ENCODE results near the gene CCBE1. TPM values are rescaled to one million over a fixed set of nuclear protein-coding genes. Genes with fewer than 3 reads are reported as not detected.
A peak's percentile ranks its signal among the peaks of the same experiment; 100 is the strongest.

CCBE1 gene
- total and polyA plus RNA-seq, 4 donors, result 0.99 to 2.7 (median 1.9) TPM

DNA sequence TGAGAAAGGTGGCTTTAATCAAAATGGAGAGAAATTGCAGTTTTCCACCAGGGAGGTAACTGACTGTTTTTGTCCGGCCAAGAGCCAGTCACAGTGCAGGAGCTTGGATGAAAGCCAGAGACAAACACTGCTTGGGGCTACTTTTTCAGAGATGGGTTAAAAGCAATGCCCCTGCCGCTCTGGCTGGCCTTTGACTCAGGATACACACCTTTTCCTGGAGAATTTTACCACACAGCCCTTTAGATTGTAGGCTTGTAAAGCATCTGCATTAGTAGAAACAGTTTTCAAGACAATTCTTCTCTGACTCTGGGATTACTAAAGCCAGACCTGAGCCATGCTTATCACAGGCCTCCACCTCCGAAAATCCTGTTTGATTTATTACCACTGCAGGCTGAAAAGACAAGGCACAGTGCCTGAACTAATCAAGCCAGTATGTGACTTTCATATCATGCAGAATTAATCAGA is 79.7 kb downstream of the CCBE1 start:
- Histone ChIP-seq H3K27me3 (ENCODE audit: control insufficient read depth, insufficient read depth, low read length) (no peaks in the 10 kb centered on the region), H3K36me3 (ENCODE audit: control insufficient read depth, insufficient read depth, low read length) (no peaks in the 10 kb centered on the region), H3K27ac (ENCODE audit: low read depth, low read length) (no peak overlapping the region), H3K9me3 (ENCODE audit: control insufficient read depth, insufficient read depth, low read length) (no peaks in the 10 kb centered on the region), H3K4me3 (ENCODE audit: low read depth, low read length) (no peak overlapping the region), H3K4me1 (ENCODE audit: control insufficient read depth, insufficient read depth, low read length) (no peaks in the 10 kb centered on the region)
- DNase-seq (ENCODE audit: low read depth in 4 of 6, low spot score in 6 of 6), result peak in 2 of 6 donors; percentile 39 to 43
- 44% methylated on average over 3 of the region's 3 CpGs for WGBS (ENCODE audit: insufficient coverage)

DNA sequence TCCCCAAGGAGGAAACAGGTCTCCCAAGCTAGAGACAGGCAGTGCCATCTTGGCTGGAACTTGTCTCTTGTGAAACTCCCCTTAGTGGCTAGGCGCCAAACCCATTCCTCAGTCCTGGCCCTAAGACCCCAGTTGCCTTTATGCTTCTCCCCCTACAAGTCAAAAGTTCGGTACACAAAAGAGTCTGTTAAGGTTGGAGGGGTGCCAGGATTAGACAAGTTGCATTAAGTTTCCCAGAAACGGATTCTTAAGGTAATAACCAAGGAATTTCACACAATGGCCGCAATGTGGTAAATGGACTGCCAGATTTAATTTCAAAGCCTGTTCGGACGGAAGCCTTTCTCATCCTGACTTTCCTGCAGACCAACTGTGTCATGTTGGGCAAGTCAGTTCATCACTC is 80.7 kb downstream of the CCBE1 start:
- Histone ChIP-seq H3K36me3 (ENCODE audit: control insufficient read depth, insufficient read depth, low read length) (no peaks in the 10 kb centered on the region), H3K4me1 (ENCODE audit: control insufficient read depth, insufficient read depth, low read length) (no peaks in the 10 kb centered on the region), H3K27me3 (ENCODE audit: control insufficient read depth, insufficient read depth, low read length) (no peaks in the 10 kb centered on the region), H3K4me3 (ENCODE audit: low read depth, low read length) (no peak overlapping the region), H3K9me3 (ENCODE audit: control insufficient read depth, insufficient read depth, low read length) (no peaks in the 10 kb centered on the region), H3K27ac (ENCODE audit: low read depth, low read length) (no peak overlapping the region)
- DNase-seq (ENCODE audit: low read depth in 4 of 6, low spot score in 6 of 6), result peak in 2 of 6 donors; percentile 23 to 35
- WGBS (ENCODE audit: insufficient coverage), result 53% methylated on average over 4 of the region's 6 CpGs

DNA sequence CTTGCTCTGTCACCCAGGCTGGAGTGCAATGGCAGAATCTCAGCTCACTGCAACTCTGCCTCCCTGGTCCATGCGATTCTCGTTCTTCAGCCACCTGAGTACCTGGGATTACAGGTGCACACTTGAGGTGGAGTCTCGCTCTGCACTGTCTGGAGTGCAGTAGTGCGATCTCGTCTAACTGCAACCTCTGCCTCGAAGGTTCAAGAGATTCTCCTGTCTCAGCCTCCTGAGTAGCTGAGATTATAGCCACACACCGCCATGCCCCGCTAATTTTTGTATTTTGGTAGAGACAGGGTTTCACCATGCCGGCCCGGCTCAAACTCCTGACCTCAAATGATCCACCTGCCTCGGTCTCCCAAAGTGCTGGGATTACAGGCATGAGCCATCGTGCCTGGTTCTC is 83.3 kb downstream of the CCBE1 start:
- DNase-seq (ENCODE audit: low read depth in 4 of 6, low spot score in 6 of 6), result no peak
- Histone ChIP-seq H3K27me3 (ENCODE audit: control insufficient read depth, insufficient read depth, low read length) (no peaks in the 10 kb centered on the region), H3K36me3 (ENCODE audit: control insufficient read depth, insufficient read depth, low read length) (no peaks in the 10 kb centered on the region), H3K4me3 (ENCODE audit: low read depth, low read length) (no peak overlapping the region), H3K9me3 (ENCODE audit: control insufficient read depth, insufficient read depth, low read length) (no peaks in the 10 kb centered on the region), H3K27ac (ENCODE audit: low read depth, low read length) (no peak overlapping the region), H3K4me1 (ENCODE audit: control insufficient read depth, insufficient read depth, low read length) (no peaks in the 10 kb centered on the region)
- WGBS (ENCODE audit: insufficient coverage), result 93% methylated on average over 5 of the region's 12 CpGs

DNA sequence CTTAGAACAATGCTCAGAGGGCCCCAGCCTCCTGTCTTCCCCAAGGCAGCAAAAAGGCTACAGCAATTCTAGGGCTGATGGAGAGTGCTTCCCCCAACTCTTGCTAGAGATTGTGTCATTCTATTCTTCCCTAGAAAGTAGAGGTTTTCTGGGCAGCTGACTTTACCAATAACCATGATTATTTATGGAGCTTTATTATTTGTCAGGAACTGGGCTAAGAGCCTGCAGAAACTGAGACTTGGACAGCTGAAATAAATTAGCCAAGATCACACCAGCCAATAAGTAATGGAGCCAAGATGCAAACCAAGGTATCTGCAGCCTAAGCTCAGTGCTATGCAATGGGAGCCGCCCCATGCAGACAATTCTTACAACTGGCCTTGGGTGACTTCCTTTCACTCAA is 84.8 kb downstream of the CCBE1 start:
- H3K27me3 ChIP-seq (ENCODE audit: control insufficient read depth, insufficient read depth, low read length), result no peaks in the 10 kb centered on the region
- no peaks in the 10 kb centered on the region for H3K4me1 ChIP-seq (ENCODE audit: control insufficient read depth, insufficient read depth, low read length)
- WGBS (ENCODE audit: insufficient coverage), result no CpG with 5 or more reads among the region's 1 CpG
- H3K36me3 ChIP-seq (ENCODE audit: control insufficient read depth, insufficient read depth, low read length), result no peaks in the 10 kb centered on the region
- no peak overlapping the region for H3K4me3 ChIP-seq (ENCODE audit: low read depth, low read length)
- no peak overlapping the region for H3K27ac ChIP-seq (ENCODE audit: low read depth, low read length)
- H3K9me3 ChIP-seq (ENCODE audit: control insufficient read depth, insufficient read depth, low read length), result no peaks in the 10 kb centered on the region
- DNase-seq (ENCODE audit: low read depth in 4 of 6, low spot score in 6 of 6), result peak in 2 of 6 donors; percentile 29 to 50

DNA sequence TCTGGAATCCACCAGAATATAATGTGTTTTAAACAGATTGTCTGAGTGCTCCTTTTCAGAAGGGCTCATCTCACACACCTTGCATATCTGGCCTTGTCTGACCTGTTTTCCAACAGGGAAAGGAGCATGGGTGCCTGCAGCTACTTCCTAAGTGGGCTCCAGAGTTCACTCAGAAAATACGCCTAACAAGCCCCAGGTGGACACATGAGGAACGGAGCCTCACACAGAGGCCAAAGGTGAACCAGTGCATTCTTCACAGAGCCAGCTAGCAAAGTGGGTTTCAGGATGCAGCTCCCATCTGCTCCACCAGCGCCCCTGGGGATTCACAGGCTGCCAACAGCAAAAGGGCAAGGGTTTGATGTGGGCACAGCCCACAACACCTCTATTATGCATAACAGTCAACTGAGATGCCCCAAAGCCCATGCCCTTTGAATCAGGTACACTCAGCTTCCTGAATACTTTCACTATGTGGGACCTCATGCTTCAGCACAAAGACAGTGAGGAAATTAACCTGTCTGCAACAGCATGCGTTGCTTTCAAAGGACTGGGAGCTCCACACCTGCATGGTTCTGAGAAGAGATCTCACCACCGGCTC is 86.6 kb downstream of the CCBE1 start:
- no peak overlapping the region for H3K4me3 ChIP-seq (ENCODE audit: low read depth, low read length)
- H3K4me1 ChIP-seq (ENCODE audit: control insufficient read depth, insufficient read depth, low read length), result no peaks in the 10 kb centered on the region
- no peaks in the 10 kb centered on the region for H3K27me3 ChIP-seq (ENCODE audit: control insufficient read depth, insufficient read depth, low read length)
- no peaks in the 10 kb centered on the region for H3K36me3 ChIP-seq (ENCODE audit: control insufficient read depth, insufficient read depth, low read length)
- H3K27ac ChIP-seq (ENCODE audit: low read depth, low read length), result no peak overlapping the region
- no peaks in the 10 kb centered on the region for H3K9me3 ChIP-seq (ENCODE audit: control insufficient read depth, insufficient read depth, low read length)
- 81% methylated on average over 5 of the region's 5 CpGs for WGBS (ENCODE audit: insufficient coverage)
- no peak for DNase-seq (ENCODE audit: low read depth in 4 of 6, low spot score in 6 of 6)

DNA sequence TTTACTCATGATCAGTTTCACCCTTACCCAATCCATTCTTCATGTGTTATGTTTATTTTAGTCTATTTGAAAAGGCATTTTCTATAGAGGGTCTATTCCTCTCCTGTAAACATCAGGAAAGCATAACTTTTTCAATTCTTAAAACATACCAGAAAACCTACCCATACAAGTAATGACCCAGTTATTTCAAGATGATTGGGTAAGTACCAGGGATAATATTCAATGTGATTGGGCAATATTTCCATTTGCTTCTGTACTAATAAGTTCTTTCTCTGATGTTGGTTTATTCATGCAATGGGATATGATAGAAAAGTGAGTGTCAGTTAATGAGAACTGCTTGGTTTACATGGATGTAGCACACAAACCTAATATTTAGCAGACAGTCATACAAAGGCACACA is 87.6 kb downstream of the CCBE1 start:
- DNase-seq (ENCODE audit: low read depth in 4 of 6, low spot score in 6 of 6), result no peak
- Histone ChIP-seq H3K9me3 (ENCODE audit: control insufficient read depth, insufficient read depth, low read length) (no peaks in the 10 kb centered on the region), H3K27me3 (ENCODE audit: control insufficient read depth, insufficient read depth, low read length) (no peaks in the 10 kb centered on the region), H3K27ac (ENCODE audit: low read depth, low read length) (no peak overlapping the region), H3K36me3 (ENCODE audit: control insufficient read depth, insufficient read depth, low read length) (no peaks in the 10 kb centered on the region), H3K4me3 (ENCODE audit: low read depth, low read length) (no peak overlapping the region), H3K4me1 (ENCODE audit: control insufficient read depth, insufficient read depth, low read length) (no peaks in the 10 kb centered on the region)

DNA sequence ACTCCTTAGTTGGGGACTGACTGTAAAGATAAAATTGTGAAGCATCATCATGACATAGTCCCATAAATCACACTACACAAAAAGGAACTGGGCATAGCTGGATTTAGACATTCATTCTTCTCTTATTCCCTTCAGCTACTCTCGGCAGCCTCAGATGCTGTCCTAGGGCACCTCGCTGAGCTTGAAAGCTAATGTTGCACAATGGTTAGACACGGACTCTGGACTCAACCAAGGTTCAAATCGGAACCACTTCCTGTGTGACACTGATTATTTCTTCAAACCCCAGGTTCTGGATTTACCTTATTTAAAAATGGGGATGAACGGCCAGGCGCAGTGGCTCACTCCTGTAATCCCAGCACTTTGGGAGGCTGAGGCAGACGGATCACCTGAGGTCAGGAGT is 89.8 kb downstream of the CCBE1 start:
- Histone ChIP-seq H3K4me1 (ENCODE audit: control insufficient read depth, insufficient read depth, low read length) (no peaks in the 10 kb centered on the region), H3K27ac (ENCODE audit: low read depth, low read length) (no peak overlapping the region), H3K36me3 (ENCODE audit: control insufficient read depth, insufficient read depth, low read length) (no peaks in the 10 kb centered on the region), H3K27me3 (ENCODE audit: control insufficient read depth, insufficient read depth, low read length) (no peaks in the 10 kb centered on the region), H3K4me3 (ENCODE audit: low read depth, low read length) (no peak overlapping the region), H3K9me3 (ENCODE audit: control insufficient read depth, insufficient read depth, low read length) (no peaks in the 10 kb centered on the region)
- WGBS (ENCODE audit: insufficient coverage), result 90% methylated on average over 6 of the region's 7 CpGs
- no peak for DNase-seq (ENCODE audit: low read depth in 4 of 6, low spot score in 6 of 6)

DNA sequence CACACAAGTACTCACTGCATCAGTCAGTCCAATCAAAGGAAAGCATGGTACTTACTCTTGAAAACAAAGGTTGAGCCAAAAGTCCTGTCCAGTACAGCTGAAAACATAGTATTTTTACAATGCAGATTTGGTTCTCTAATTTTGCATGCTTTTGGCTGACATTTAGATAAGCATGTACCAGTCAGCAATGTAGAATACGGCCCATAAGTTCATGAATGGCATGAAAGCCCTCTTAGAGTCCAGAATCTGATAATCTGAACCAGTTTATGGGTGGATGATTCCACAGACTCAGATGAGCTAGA is 90.2 kb downstream of the CCBE1 start:
- DNase-seq (ENCODE audit: low read depth in 4 of 6, low spot score in 6 of 6), result no peak
- no peak overlapping the region for H3K27ac ChIP-seq (ENCODE audit: low read depth, low read length)
- no peaks in the 10 kb centered on the region for H3K27me3 ChIP-seq (ENCODE audit: control insufficient read depth, insufficient read depth, low read length)
- no peaks in the 10 kb centered on the region for H3K4me1 ChIP-seq (ENCODE audit: control insufficient read depth, insufficient read depth, low read length)
- H3K36me3 ChIP-seq (ENCODE audit: control insufficient read depth, insufficient read depth, low read length), result no peaks in the 10 kb centered on the region
- H3K4me3 ChIP-seq (ENCODE audit: low read depth, low read length), result no peak overlapping the region
- 100% methylated on average over 1 of the region's 1 CpG for WGBS (ENCODE audit: insufficient coverage)
- H3K9me3 ChIP-seq (ENCODE audit: control insufficient read depth, insufficient read depth, low read length), result no peaks in the 10 kb centered on the region

DNA sequence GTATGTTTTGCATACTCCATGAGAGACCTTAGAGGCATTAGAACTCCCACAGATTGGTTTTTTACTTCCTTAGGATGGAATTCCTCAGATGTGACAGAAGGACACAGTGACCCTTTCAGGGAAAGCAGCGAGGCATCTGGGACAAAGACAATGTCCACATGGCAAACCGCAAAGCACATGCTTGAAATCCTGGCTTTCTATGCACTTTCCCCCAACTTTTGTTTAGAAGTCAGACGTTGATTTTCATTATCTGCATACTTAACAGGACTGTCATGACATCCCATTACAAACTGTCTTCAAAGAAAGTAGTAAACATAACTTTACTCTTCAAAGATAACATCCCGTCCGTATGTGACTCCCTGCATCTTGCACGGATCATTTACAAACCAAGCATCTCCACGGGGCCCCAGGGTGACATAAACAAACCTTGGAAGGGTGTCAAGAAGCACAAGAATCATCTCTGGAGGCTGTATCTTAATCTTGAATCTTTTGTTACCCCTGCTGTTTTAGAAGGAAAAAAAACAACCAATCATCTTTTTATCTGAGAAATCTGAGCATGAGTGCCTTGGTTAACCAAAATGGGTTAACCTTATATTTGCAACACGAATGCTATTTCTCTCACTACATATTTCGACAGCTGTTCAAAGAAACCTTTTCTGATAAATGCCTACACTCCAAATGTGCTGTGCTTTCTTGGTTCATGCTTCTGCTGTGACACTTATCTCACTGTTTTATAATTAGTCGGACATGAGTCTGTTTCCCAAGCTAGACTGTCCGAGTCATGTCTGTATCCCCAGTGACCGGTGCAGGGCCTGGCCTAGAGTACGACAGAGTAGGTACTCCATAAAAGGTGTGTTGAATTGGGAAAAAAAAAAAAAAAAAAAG is 90.8 kb downstream of the CCBE1 start:
- Histone ChIP-seq H3K4me3 (ENCODE audit: low read depth, low read length) (no peak overlapping the region), H3K9me3 (ENCODE audit: control insufficient read depth, insufficient read depth, low read length) (no peaks in the 10 kb centered on the region), H3K36me3 (ENCODE audit: control insufficient read depth, insufficient read depth, low read length) (no peaks in the 10 kb centered on the region), H3K27ac (ENCODE audit: low read depth, low read length) (peak overlapping the region; percentile 38), H3K4me1 (ENCODE audit: control insufficient read depth, insufficient read depth, low read length) (no peaks in the 10 kb centered on the region), H3K27me3 (ENCODE audit: control insufficient read depth, insufficient read depth, low read length) (no peaks in the 10 kb centered on the region)
- DNase-seq (ENCODE audit: low read depth in 4 of 6, low spot score in 6 of 6), result peak in 2 of 6 donors; percentile 22 to 50
- 42% methylated on average over 6 of the region's 13 CpGs for WGBS (ENCODE audit: insufficient coverage)

DNA sequence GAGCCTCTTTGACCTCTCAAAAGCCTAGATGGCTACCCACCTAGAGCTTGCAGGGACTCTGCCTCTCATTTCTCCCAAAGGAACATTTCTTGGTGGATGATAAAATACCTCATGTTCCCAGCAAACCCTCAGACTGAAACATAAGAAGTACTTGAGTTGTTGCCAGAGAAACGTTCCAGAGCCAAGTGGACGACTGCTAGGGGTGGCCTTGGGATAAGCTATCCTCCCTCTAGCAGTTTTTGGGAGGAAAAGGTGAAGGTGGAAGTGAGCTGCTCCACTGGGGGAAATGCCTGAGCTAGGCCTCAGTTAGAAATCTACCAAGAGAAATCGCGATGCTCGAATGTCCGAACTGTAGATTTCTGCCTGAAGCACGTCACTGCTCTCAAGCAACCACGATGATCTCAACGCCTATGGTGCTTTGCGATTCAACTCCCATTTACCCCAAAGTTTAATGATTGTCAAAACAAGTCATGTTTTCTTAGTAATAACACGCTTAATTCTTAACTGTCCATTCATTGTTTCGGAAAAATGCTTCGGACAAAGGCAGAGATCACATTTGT is 91.5 kb downstream of the CCBE1 start:
- H3K36me3 ChIP-seq (ENCODE audit: control insufficient read depth, insufficient read depth, low read length), result no peaks in the 10 kb centered on the region
- H3K27ac ChIP-seq (ENCODE audit: low read depth, low read length), result peak overlapping the region; percentile 38
- H3K4me1 ChIP-seq (ENCODE audit: control insufficient read depth, insufficient read depth, low read length), result no peaks in the 10 kb centered on the region
- H3K9me3 ChIP-seq (ENCODE audit: control insufficient read depth, insufficient read depth, low read length), result no peaks in the 10 kb centered on the region
- DNase-seq (ENCODE audit: low read depth in 4 of 6, low spot score in 6 of 6), result peak in 1 of 6 donors; percentile 13
- no peaks in the 10 kb centered on the region for H3K27me3 ChIP-seq (ENCODE audit: control insufficient read depth, insufficient read depth, low read length)
- H3K4me3 ChIP-seq (ENCODE audit: low read depth, low read length), result no peak overlapping the region
- 80% methylated on average over 4 of the region's 13 CpGs for WGBS (ENCODE audit: insufficient coverage)
